ENCODE data around the gene KLHL13. TPM values are rescaled to one million over a fixed set of nuclear protein-coding genes. Genes with fewer than 3 reads are reported as not detected.
"Not testable (repeated sequence)": the region's sequence is repeated elsewhere in the genome, so short reads cannot be mapped to it uniquely, and the experiment has no call there.

KLHL13 gene
- polyA plus RNA-seq, 1 donor from 2014 or later, result 15.7 TPM

DNA sequence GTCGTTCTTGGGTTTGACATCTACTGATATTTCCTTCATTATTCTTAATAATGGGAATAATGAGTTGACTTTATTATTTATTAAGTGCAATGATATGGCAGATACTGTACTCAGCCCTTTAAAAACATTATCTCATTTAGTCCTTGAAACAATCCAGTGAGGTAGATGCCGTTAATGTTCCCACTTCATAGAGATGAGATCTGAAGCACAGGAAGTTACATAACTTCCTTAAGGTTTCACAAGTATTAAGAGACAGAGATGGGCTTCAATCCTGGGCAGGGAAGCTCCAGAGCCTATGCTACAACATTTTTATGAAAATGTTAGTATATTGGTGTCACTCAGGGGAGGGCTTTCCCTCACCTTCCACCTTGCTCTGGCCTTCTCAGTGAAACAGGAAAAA lies 9.7 kb upstream of the KLHL13 start:
- no peaks in the 10 kb centered on the region for H3F3A ChIP-seq (ENCODE audit: insufficient read depth, low read length, poor library complexity, severe bottlenecking)
- TF ChIP-seq, protein P1, sequence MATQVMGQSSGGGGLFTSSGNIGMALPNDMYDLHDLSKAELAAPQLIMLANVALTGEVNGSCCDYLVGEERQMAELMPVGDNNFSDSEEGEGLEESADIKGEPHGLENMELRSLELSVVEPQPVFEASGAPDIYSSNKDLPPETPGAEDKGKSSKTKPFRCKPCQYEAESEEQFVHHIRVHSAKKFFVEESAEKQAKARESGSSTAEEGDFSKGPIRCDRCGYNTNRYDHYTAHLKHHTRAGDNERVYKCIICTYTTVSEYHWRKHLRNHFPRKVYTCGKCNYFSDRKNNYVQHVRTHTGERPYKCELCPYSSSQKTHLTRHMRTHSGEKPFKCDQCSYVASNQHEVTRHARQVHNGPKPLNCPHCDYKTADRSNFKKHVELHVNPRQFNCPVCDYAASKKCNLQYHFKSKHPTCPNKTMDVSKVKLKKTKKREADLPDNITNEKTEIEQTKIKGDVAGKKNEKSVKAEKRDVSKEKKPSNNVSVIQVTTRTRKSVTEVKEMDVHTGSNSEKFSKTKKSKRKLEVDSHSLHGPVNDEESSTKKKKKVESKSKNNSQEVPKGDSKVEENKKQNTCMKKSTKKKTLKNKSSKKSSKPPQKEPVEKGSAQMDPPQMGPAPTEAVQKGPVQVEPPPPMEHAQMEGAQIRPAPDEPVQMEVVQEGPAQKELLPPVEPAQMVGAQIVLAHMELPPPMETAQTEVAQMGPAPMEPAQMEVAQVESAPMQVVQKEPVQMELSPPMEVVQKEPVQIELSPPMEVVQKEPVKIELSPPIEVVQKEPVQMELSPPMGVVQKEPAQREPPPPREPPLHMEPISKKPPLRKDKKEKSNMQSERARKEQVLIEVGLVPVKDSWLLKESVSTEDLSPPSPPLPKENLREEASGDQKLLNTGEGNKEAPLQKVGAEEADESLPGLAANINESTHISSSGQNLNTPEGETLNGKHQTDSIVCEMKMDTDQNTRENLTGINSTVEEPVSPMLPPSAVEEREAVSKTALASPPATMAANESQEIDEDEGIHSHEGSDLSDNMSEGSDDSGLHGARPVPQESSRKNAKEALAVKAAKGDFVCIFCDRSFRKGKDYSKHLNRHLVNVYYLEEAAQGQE (IDR thresholded peaks at IDR 0.05; ENCODE audit: borderline replicate concordance), result no peak
- TF ChIP-seq EZH2 (IDR thresholded peaks at IDR 0.05; ENCODE audit: borderline replicate concordance, insufficient read depth, low read length, poor library complexity, severe bottlenecking), result no peak
- TF ChIP-seq POLR2AphosphoS5 (IDR thresholded peaks at IDR 0.05), result no peak
- no peak for TF ChIP-seq SMC3 (conservative IDR thresholded peaks at IDR 0.05; ENCODE audit: poor library complexity)
- no peak for TF ChIP-seq MXI1 (conservative IDR thresholded peaks at IDR 0.05; ENCODE audit: poor library complexity, severe bottlenecking)
- TF ChIP-seq, protein P2, sequence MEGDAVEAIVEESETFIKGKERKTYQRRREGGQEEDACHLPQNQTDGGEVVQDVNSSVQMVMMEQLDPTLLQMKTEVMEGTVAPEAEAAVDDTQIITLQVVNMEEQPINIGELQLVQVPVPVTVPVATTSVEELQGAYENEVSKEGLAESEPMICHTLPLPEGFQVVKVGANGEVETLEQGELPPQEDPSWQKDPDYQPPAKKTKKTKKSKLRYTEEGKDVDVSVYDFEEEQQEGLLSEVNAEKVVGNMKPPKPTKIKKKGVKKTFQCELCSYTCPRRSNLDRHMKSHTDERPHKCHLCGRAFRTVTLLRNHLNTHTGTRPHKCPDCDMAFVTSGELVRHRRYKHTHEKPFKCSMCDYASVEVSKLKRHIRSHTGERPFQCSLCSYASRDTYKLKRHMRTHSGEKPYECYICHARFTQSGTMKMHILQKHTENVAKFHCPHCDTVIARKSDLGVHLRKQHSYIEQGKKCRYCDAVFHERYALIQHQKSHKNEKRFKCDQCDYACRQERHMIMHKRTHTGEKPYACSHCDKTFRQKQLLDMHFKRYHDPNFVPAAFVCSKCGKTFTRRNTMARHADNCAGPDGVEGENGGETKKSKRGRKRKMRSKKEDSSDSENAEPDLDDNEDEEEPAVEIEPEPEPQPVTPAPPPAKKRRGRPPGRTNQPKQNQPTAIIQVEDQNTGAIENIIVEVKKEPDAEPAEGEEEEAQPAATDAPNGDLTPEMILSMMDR (IDR thresholded peaks at IDR 0.05; ENCODE audit: poor library complexity, severe bottlenecking), result no peak
- no peak for TF ChIP-seq EP300 (conservative IDR thresholded peaks at IDR 0.05; ENCODE audit: poor library complexity, severe bottlenecking)
- H2AFZ ChIP-seq (ENCODE audit: low read depth, low read length), result no peak overlapping the region
- H3K36me3 ChIP-seq (ENCODE audit: insufficient read depth, low read length), result no peaks in the 10 kb centered on the region
- no peak overlapping the region for H3K9ac ChIP-seq (ENCODE audit: low read length)
- no peaks in the 10 kb centered on the region for H4K20me1 ChIP-seq (ENCODE audit: insufficient read depth)
- no peaks in the 10 kb centered on the region for H3K79me2 ChIP-seq (replicated peaks; ENCODE audit: insufficient read depth, low read length)
- no peak overlapping the region for H3K27ac ChIP-seq (ENCODE audit: low read length)
- no peaks in the 10 kb centered on the region for H3K27me3 ChIP-seq (ENCODE audit: insufficient read depth, low read depth, low read length)
- no peak overlapping the region for H3K4me2 ChIP-seq (ENCODE audit: low read length)
- H3K9me3 ChIP-seq (ENCODE audit: low read length), result no peaks in the 10 kb centered on the region
- H3K9me2 ChIP-seq (ENCODE audit: insufficient read depth, low read length), result no peaks in the 10 kb centered on the region
- no peak overlapping the region for H3K4me3 ChIP-seq (ENCODE audit: low read length)

DNA sequence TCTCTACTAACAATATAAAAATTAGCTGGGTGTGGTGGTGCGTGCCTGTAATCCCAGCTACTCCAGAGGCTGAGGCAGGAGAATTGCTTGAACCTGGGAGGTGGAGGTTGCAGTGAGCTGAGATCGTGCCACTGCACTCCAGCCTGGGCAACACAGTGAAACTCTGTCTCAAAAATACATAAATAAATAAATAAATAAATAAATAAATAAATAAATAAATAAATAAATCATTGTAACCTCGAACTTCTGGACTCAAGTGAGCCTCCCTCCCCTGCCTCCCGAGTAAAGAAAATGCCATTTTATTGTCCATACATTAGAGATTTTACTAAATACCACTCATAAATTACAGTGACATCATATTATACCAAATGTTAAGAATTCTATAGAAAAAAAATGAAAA lies 7.6 kb upstream of the KLHL13 start:
- H4K20me1 ChIP-seq (ENCODE audit: insufficient read depth); H3K27ac ChIP-seq (ENCODE audit: low read length); H3K4me2 ChIP-seq (ENCODE audit: low read length); H3K79me2 ChIP-seq (replicated peaks; ENCODE audit: insufficient read depth, low read length); H3K36me3 ChIP-seq (ENCODE audit: insufficient read depth, low read length); H2AFZ ChIP-seq (ENCODE audit: low read depth, low read length); H3K9me3 ChIP-seq (ENCODE audit: low read length); H3K9me2 ChIP-seq (ENCODE audit: insufficient read depth, low read length); H3K4me3 ChIP-seq (ENCODE audit: low read length); H3K9ac ChIP-seq (ENCODE audit: low read length); H3K27me3 ChIP-seq (ENCODE audit: insufficient read depth, low read depth, low read length); H3F3A ChIP-seq (ENCODE audit: insufficient read depth, low read length, poor library complexity, severe bottlenecking): not testable (repeated sequence)

DNA sequence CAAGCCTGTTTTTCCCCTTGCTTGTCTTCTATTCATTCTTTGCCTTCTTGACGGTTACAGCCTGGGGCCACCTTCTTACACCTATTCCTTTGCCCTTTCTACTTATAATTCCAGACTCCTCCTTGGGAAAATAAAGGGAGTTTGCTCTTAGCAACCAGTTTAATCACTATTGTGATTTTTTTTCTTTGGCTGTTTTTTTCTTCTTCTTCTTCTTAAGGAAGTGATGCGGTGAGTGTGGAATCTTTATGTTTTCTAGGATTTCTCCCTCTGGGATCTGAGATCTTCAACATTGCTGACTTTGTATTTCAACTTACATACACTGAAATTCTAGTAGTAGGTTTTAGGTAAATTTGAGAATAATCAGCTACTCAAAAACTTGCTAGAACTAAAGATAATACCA lies 1.1 kb upstream of the KLHL13 start:
- H3K27me3 ChIP-seq (ENCODE audit: insufficient read depth, low read depth, low read length), result peaks cover 6% of the 10 kb centered on the region
- H3K79me2 ChIP-seq (replicated peaks; ENCODE audit: insufficient read depth, low read length), result no peaks in the 10 kb centered on the region
- no peak overlapping the region for H2AFZ ChIP-seq (ENCODE audit: low read depth, low read length)
- H3K36me3 ChIP-seq (ENCODE audit: insufficient read depth, low read length), result no peaks in the 10 kb centered on the region
- H3K4me2 ChIP-seq (ENCODE audit: low read length), result no peak overlapping the region
- TF ChIP-seq RAD21 (conservative IDR thresholded peaks at IDR 0.05) (no peak), TAF1 (IDR thresholded peaks at IDR 0.05; ENCODE audit: low read depth) (no peak), POLR2AphosphoS5 (IDR thresholded peaks at IDR 0.05) (no peak), EP300 (conservative IDR thresholded peaks at IDR 0.05; ENCODE audit: poor library complexity, severe bottlenecking) (no peak), EZH2 (IDR thresholded peaks at IDR 0.05; ENCODE audit: borderline replicate concordance, insufficient read depth, low read length, poor library complexity, severe bottlenecking) (no peak), SMC3 (conservative IDR thresholded peaks at IDR 0.05; ENCODE audit: poor library complexity) (no peak), MXI1 (conservative IDR thresholded peaks at IDR 0.05; ENCODE audit: poor library complexity, severe bottlenecking) (no peak)
- TF ChIP-seq, protein P2 (IDR thresholded peaks at IDR 0.05; ENCODE audit: poor library complexity, severe bottlenecking), result no peak
- TF ChIP-seq, protein P1 (IDR thresholded peaks at IDR 0.05; ENCODE audit: borderline replicate concordance), result no peak
- no peaks in the 10 kb centered on the region for H4K20me1 ChIP-seq (ENCODE audit: insufficient read depth)
- no peak overlapping the region for H3K9ac ChIP-seq (ENCODE audit: low read length)
- H3K4me3 ChIP-seq (ENCODE audit: low read length), result no peak overlapping the region
- no peaks in the 10 kb centered on the region for H3F3A ChIP-seq (ENCODE audit: insufficient read depth, low read length, poor library complexity, severe bottlenecking)
- H3K9me3 ChIP-seq (ENCODE audit: low read length), result no peaks in the 10 kb centered on the region
- no peaks in the 10 kb centered on the region for H3K9me2 ChIP-seq (ENCODE audit: insufficient read depth, low read length)
- H3K27ac ChIP-seq (ENCODE audit: low read length), result no peak overlapping the region
